GM23248 (cell line): Measurements from ENCODE around the gene IRF2BP2. TPM values are rescaled to one million over a fixed set of nuclear protein-coding genes. Genes with fewer than 3 reads are reported as not detected.

Experiments used
- DNase-seq: peaks from one replicate; pipeline ENCODE4 v3.0.0-alpha.2; 2015
- H2AFZ ChIP-seq: fragments of 200-600 bp; sonication (generic); 2 replicates; pipeline ENCODE4 v1.6.1; 2016; ENCODE audit warnings: antibody characterized with exemption
- H3F3A ChIP-seq: fragments of 200-600 bp; sonication (generic); 2 replicates; pipeline ENCODE4 v1.6.1; 2016; ENCODE audit warnings: mild to moderate bottlenecking, antibody characterized with exemption, mixed run types; ENCODE audit not compliant: insufficient read depth
- H3K27ac ChIP-seq: fragments of 200-600 bp; sonication (generic); 2 replicates; pipeline ENCODE4 v1.5.1; 2016; ENCODE audit warnings: mild to moderate bottlenecking
- H3K27me3 ChIP-seq: fragments of 200-600 bp; sonication (generic); replicated peaks from 2 replicates; pipeline ENCODE4 v1.6.1; 2016; ENCODE audit warnings: mild to moderate bottlenecking; ENCODE audit not compliant: insufficient read depth
- H3K36me3 ChIP-seq: fragments of 200-600 bp; sonication (generic); 2 replicates; pipeline ENCODE4 v1.6.1; 2016; ENCODE audit warnings: low read depth, mild to moderate bottlenecking
- H3K4me1 ChIP-seq: fragments of 200-600 bp; sonication (generic); 2 replicates; pipeline ENCODE4 v1.6.1; 2016; ENCODE audit warnings: mild to moderate bottlenecking; ENCODE audit not compliant: insufficient read depth
- H3K4me2 ChIP-seq: fragments of 200-600 bp; sonication (generic); one replicate; pipeline ENCODE4 v1.6.1; 2016; ENCODE audit warnings: mild to moderate bottlenecking; ENCODE audit not compliant: unreplicated experiment
- H3K4me3 ChIP-seq: fragments of 200-600 bp; sonication (generic); 2 replicates; pipeline ENCODE4 v1.5.1; 2016; ENCODE audit warnings: mild to moderate bottlenecking
- H3K79me2 ChIP-seq: fragments of 200-600 bp; sonication (generic); 2 replicates; pipeline ENCODE4 v1.6.1; 2016; ENCODE audit warnings: mild to moderate bottlenecking; ENCODE audit not compliant: insufficient read depth
- H3K9ac ChIP-seq: fragments of 200-600 bp; sonication (generic); 2 replicates; pipeline ENCODE4 v1.6.1; 2016; ENCODE audit warnings: mild to moderate bottlenecking
- H3K9me2 ChIP-seq: fragments of 200-600 bp; sonication (generic); 2 replicates; pipeline ENCODE4 v1.6.1; 2016; ENCODE audit warnings: mixed run types, mild to moderate bottlenecking, moderate library complexity; ENCODE audit not compliant: insufficient read depth
- H3K9me3 ChIP-seq: fragments of 200-600 bp; sonication (generic); one replicate; pipeline ENCODE4 v1.6.1; 2017; ENCODE audit warnings: low read depth
- H4K20me1 ChIP-seq: fragments of 200-600 bp; sonication (generic); 2 replicates; pipeline ENCODE4 v1.6.0; 2016; ENCODE audit not compliant: insufficient read depth
- EZH2 ChIP-seq: fragments of 200-600 bp; sonication (generic); IDR thresholded peaks from 2 replicates; pipeline ENCODE4 v1.6.1; 2018; ENCODE audit warnings: antibody characterized with exemption, mild to moderate bottlenecking; ENCODE audit not compliant: insufficient read depth, poor library complexity, severe bottlenecking
- EZH2phosphoT487 ChIP-seq: fragments of 200-600 bp; sonication (generic); IDR thresholded peaks from 2 replicates; pipeline ENCODE4 v1.6.1; 2018; ENCODE audit warnings: antibody characterized with exemption, moderate library complexity, mild to moderate bottlenecking, low read depth; ENCODE audit not compliant: insufficient read depth
- WGBS, 2 experiments: methylation state at CpG; one replicate each; pipeline ENCODE4 v1.1.6; 2015 to 2017; ENCODE audit warnings: low lambda C conversion rate in 2 of 2, low coverage in 1 of 2; ENCODE audit errors: missing lambda C conversion rate in 2 of 2; 5-methylcytosine and 5-hydroxymethylcytosine counted together
- in situ Hi-C: fragments of 300-500 bp; cut with MboI; formaldehyde crosslinking; loops from 2 replicates; pipeline ENCODE4 v1.15.0; 2020
- polyA plus RNA-seq: library from polyadenylated mRNA; unstranded; fragments of >200 nt; fragmentation: Nextera tagmentation; extraction: Ambion mirVana; gene quantifications from 2 replicates; pipeline ENCODE4 v1.2.1, GENCODE V29; 2016
- total RNA-seq: library from RNA; depleted of rRNA; stranded (reverse); fragments of >200 nt; shearing (Covaris generic); gene quantifications from 2 replicates; pipeline ENCODE4 v1.2.3, GENCODE V29; 2014

The IRF2BP2 gene
- total and polyA plus RNA-seq, 2 experiments from 2014 or later = 12.9 to 60.7 TPM

DNA sequence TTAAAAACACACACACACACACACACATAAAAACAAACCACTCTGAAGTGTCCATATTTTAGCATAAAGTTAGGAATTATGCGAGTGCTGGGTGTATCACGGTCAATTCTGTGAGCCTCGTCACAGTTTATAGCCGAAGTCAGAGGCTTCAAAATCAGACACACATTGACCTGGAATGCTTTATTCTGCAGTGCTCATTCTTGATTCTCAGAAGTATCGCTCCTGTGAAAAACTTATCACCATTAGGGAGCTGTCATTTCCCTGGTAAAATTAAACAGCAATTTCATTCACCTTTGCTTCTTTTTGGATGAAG is 8.7 kb upstream of the IRF2BP2 start:
- H3K9me2 ChIP-seq = no peaks in the 10 kb centered on the region
- H3K27me3 ChIP-seq = no peaks in the 10 kb centered on the region
- H3F3A ChIP-seq = peaks cover 76% of the 10 kb centered on the region
- H3K9me3 ChIP-seq = no peaks in the 10 kb centered on the region
- H3K36me3 ChIP-seq = no peaks in the 10 kb centered on the region
- TF ChIP-seq EZH2 = no peak
- TF ChIP-seq EZH2phosphoT487 = no peak
- H4K20me1 ChIP-seq = no peaks in the 10 kb centered on the region
- H3K27ac ChIP-seq = peak overlapping the region; percentile 96
- peak overlapping the region; percentile 50 for H3K4me2 ChIP-seq
- peak overlapping the region; percentile 76 for H3K9ac ChIP-seq
- H2AFZ ChIP-seq = peak overlapping the region; percentile 67
- peaks cover 83% of the 10 kb centered on the region for H3K4me1 ChIP-seq
- DNase-seq = peak; percentile 77
- H3K4me3 ChIP-seq = peak overlapping the region; percentile 45
- no peaks in the 10 kb centered on the region for H3K79me2 ChIP-seq
- 2 to 5% methylated on average over 5 of the region's 5 CpGs for WGBS, 2 experiments
- in situ Hi-C loops = loop anchor here (10.0 kb wide), 1 partner anchor 366 kb away; no protein-coding TSS in a partner anchor

GRCh38 chr1:234617986-234618736 is 8.2 kb upstream of the IRF2BP2 start:
- no peaks in the 10 kb centered on the region for H3K27me3 ChIP-seq
- no peaks in the 10 kb centered on the region for H4K20me1 ChIP-seq
- peak; percentile 67 for DNase-seq
- peak overlapping the region; percentile 45 for H3K4me3 ChIP-seq
- no peaks in the 10 kb centered on the region for H3K36me3 ChIP-seq
- H3K79me2 ChIP-seq = no peaks in the 10 kb centered on the region
- peaks cover 80% of the 10 kb centered on the region for H3F3A ChIP-seq
- 11 to 15% methylated on average over 7 of the region's 7 CpGs for WGBS, 2 experiments
- H3K9me3 ChIP-seq = no peaks in the 10 kb centered on the region
- TF ChIP-seq EZH2 (no peak), EZH2phosphoT487 (no peak)
- H3K4me2 ChIP-seq = peak overlapping the region; percentile 50
- peak overlapping the region; percentile 67 for H2AFZ ChIP-seq
- peaks cover 87% of the 10 kb centered on the region for H3K4me1 ChIP-seq
- H3K27ac ChIP-seq = peak overlapping the region; percentile 96
- peak overlapping the region; percentile 76 for H3K9ac ChIP-seq
- H3K9me2 ChIP-seq = no peaks in the 10 kb centered on the region
- in situ Hi-C loops = loop anchor here (10.0 kb wide), 1 partner anchor 367 kb away; no protein-coding TSS in a partner anchor

GRCh38 chr1:234617131-234617985 is 7.4 kb upstream of the IRF2BP2 start:
- H3K9me3 ChIP-seq = no peaks in the 10 kb centered on the region
- no peak for TF ChIP-seq EZH2
- TF ChIP-seq EZH2phosphoT487 = no peak
- in situ Hi-C loops = loop anchor here (10.0 kb wide), 1 partner anchor 367 kb away; no protein-coding TSS in a partner anchor
- no peaks in the 10 kb centered on the region for H3K36me3 ChIP-seq
- no peaks in the 10 kb centered on the region for H4K20me1 ChIP-seq
- peak overlapping the region; percentile 96 for H3K27ac ChIP-seq
- no peaks in the 10 kb centered on the region for H3K79me2 ChIP-seq
- H3K4me2 ChIP-seq = peak overlapping the region; percentile 50
- 35% methylated on average over 14 of the region's 14 CpGs for WGBS, 2 experiments
- no peaks in the 10 kb centered on the region for H3K27me3 ChIP-seq
- peak; percentile 71 for DNase-seq
- peaks cover 84% of the 10 kb centered on the region for H3F3A ChIP-seq
- H2AFZ ChIP-seq = peak overlapping the region; percentile 28; the same call in 1 of the 2 replicates
- H3K4me1 ChIP-seq = peaks cover 92% of the 10 kb centered on the region
- H3K9me2 ChIP-seq = no peaks in the 10 kb centered on the region
- H3K4me3 ChIP-seq = peak overlapping the region; percentile 45; the same call in 1 of the 2 replicates
- peak overlapping the region; percentile 76 for H3K9ac ChIP-seq

- 2 to 8% methylated on average over 2 of the region's 2 CpGs for WGBS, 2 experiments
- H3K36me3 ChIP-seq = no peaks in the 10 kb centered on the region
- peak overlapping the region; percentile 50 for H3K4me2 ChIP-seq
- peaks cover 84% of the 10 kb centered on the region for H3F3A ChIP-seq
- H3K4me1 ChIP-seq = peaks cover 92% of the 10 kb centered on the region
- no peaks in the 10 kb centered on the region for H3K9me2 ChIP-seq
- no peaks in the 10 kb centered on the region for H3K27me3 ChIP-seq
- peak overlapping the region; percentile 96 for H3K27ac ChIP-seq
- no peaks in the 10 kb centered on the region for H3K79me2 ChIP-seq
- 0 out of 2 replicates have a peak overlapping the region, but pooled peaks have one; percentile 9 for H3K4me3 ChIP-seq
- no peaks in the 10 kb centered on the region for H3K9me3 ChIP-seq
- H2AFZ ChIP-seq = peak overlapping the region; percentile 28; the same call in 1 of the 2 replicates
- peak; percentile 69 for DNase-seq
- H3K9ac ChIP-seq = peak overlapping the region; percentile 76
- TF ChIP-seq EZH2 (no peak), EZH2phosphoT487 (no peak)
- no peaks in the 10 kb centered on the region for H4K20me1 ChIP-seq
- in situ Hi-C loops = loop anchor here (10.0 kb wide), 1 partner anchor 368 kb away; no protein-coding TSS in a partner anchor
These were observed 6.7 kb upstream of the IRF2BP2 start for GRCh38 chr1:234616644-234617043.
